ENCODE results near the gene PBX4.

Gene PBX4

DNA sequence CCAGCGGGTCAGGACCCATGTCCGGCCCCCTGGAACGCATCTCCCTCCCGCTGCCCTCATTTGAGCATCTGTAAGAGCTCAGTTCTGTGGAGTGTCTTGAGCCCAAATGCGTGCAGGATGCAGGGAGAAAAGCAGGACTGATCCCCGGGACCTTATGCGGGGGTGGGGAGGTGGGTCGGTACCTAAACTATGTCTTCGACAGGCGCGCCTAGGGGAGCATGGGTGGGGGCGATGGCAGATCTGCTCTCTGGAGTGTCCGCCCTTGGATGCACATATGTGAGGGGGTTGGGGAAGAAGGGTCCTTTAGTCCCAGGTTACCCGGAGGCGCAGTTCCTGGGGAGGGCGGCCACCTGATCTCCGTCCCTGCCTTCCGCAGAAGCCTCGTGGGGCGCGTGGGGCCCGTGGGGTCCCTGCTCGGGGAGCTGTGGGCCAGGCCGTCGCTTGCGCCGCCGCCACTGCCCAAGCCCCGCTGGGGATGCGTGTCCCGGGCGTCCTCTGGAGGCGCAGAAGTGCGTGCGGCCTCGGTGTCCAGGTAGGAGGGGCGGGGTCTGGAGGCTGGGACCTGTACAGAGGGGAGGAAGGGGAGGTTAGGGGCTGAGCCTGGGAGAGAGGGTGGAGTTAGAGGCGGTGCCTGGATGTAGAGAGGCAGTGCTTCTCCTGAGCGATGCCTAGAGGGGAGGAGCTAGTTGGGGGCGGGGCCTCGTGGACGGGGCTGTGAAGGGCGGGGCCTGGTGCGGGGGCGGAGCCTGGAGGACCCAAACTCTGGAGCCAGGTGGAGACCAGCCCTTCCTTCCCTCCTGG lies 77.6 kb downstream of the PBX4 start:
- peak in 7 of 56 donors; percentile 10 to 47 (median 17) for DNase-seq

DNA sequence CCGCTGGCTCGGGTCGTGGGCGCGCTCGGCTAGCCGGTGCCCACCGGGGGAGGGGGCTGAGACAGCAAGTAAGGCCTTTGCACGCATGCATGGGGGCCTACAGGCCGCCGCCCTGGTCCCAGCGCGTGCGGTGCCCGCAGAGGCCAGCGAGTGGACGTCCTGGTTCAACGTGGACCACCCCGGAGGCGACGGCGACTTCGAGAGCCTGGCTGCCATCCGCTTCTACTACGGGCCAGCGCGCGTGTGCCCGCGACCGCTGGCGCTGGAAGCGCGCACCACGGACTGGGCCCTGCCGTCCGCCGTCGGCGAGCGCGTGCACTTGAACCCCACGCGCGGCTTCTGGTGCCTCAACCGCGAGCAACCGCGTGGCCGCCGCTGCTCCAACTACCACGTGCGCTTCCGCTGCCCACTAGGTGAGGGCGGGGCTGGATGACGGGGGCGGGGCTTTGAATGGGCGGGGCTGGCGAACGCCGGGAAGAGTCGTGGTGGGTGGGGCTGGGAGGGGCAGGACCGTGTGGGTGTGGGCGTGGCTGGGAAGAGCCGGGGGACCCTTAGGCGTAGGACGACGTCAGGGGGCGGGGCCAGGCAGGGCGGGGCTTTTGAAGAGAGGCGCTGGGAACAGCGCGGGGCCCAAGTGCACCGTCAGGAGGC lies 78.3 kb downstream of the PBX4 start:
- peak in 20 of 56 donors; percentile 9 to 76 (median 33) for DNase-seq

DNA sequence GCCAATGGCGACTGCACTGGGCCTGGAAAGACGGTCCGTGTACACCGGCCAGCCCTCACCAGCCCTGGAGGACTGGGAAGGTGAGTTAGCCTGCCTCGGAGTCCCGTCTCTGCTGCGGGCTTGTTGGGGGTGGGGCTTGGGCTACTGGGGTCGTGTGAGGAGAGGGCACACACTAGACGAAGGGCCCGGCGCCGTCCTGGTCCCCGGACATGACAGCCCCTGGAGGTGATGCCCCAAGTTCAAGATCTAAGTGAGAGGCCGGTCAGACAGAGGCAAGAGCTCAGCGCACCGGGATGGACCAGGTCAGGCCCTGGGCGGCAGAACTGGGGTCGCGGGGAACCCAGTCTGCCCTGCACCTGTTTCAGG lies 78.8 kb downstream of the PBX4 start:
- DNase-seq: no peak

DNA sequence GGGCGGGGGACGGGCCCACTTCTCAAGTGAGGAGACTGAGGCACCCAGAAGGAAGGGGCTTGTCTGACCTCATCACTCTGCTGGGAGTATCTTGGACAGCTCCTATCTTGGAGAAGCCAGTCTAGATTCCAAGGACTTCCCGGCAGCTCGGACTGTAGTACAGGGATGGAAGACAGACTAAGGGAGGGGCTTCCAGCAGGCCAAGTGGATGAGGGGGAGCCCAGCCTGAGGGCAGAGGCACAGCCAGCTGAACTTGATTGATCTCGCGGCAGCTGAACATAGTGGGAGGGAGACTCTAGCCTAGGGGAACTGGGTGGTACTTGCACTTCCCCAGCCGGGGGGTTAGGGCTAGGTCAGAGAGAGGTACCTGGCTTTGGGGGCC lies 79.7 kb downstream of the PBX4 start:
- no peak for DNase-seq

DNA sequence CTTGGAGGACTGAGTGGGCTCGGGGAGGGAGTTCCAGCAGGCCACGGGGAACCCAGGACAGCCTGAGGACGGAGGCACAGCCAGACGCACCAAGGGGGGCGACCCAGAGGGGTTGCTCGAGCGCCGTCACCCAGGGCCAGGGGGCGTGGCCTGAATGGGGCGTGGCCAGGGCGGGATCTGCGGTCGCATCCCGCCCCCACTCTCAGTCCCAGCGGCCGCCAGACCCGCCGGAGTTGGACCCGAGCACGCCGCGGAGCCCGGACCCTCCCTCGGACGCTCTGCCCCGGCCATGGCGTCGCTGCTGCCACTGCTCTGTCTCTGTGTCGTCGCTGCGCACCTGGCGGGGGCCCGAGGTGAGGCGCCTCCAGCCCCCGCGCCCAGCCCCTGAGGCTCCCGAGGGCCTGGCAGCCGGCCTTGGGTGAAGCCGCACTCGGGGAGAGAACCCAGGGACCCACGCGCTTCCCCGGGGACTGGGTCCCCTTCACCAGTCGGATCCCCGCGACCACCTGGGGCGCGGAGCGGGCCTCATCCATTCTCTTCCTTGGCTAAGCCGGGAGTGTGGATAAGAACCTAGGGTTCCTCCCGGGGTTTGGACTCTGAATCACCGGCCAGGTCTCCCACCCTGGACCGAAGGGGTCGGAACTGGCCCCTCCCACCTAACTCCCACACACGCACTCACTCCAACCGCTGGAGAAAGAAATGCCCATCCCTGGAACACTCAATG lies 80.3 kb downstream of the PBX4 start, which contains the start of gene CILP2:
Gene CILP2, plus strand, starts transcription at position 205 of the 724 bp plus-strand sequence. Its CDS starts 85 bp downstream, at position 290.
- DNase-seq: peak in 6 of 56 donors; percentile 7 to 41 (median 19)

DNA sequence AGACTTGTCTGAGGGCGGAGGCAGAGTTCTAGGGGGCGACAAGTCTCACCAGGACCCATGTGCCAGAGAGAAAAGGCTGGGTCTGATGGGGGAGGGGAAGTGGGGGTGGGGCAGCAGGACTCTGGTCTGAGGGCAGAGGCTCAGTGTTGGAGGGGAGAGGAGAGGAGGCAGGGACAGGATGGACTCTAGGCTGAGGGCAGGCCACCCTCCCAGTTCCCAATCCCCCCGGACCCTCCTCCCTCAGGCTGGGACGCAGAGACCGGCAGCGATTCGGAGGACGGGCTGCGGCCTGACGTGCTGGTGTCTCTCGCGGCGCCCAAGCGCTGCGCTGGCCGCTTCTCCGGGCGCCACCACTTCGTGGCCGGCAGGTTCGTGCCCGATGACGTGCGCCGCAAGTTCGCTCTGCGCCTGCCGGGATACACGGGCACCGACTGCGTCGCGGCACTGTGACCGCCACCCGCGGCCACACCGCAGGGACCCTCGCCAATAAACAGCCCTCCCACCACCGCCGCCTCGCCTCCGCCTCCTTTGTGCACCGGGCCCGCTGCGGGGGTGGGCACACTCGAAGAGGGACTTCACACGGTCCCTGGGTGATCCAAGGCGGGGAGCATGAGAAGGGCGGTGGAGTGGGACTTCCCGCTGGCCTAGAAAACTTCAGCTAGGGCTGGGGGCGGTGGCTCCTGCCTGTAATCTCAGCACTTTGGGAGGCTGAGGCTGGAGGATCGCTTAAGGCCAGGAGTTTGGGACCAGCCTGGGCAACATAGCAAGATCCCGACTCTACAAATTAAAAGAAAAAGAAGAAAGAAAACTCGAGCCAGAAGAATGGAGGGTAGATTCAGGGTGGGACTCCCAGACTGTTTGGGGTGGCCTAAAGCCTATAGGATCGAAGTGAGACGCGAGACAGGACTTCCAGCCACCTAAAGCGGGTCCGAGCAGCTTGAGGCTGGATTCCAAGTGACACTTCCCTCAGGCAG lies 81.1 kb downstream of the PBX4 start:
- DNase-seq: no peak

DNA sequence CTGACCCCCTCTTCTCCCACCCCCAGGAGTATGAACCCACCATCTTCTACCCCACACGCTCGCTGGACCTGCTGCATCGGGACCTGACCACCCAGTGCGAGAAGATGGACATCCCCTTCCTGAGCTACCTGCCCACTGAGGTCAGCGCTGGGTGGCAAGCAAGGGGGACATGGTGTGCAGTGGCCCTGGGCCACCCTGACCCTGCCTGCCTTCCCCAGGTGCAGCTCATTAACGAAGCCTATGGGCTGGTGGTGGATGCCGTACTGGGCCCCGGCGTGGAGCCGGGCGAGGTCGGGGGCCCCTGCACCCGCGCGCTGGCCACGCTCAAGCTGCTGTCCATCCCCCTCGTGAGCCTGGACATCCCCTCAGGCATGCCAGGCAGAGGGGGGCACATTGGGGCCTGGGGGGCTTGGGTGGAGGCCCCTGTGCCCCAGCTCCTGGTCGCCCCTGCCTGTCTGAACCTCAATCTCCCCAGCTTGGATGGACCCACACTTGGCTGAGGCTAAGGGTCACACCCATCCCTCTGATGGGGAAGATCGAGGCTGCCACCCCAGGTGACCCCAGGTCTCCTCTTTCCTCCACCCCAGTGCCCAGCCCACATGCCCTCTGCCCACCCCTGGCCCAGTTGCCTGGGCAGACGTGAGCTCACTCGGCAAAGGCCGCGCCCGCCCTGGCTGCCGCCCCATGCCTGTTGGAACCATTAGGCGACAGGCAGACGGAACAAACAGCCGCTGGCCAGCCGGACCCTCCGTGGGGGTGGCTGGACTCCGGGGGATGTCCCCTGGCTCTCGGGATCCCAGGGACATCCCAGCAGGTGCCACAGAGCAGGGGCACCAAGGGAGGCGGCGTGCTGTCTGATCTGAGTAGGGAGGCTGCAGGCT lies 82.9 kb downstream of the PBX4 start:
- no peak for DNase-seq

DNA sequence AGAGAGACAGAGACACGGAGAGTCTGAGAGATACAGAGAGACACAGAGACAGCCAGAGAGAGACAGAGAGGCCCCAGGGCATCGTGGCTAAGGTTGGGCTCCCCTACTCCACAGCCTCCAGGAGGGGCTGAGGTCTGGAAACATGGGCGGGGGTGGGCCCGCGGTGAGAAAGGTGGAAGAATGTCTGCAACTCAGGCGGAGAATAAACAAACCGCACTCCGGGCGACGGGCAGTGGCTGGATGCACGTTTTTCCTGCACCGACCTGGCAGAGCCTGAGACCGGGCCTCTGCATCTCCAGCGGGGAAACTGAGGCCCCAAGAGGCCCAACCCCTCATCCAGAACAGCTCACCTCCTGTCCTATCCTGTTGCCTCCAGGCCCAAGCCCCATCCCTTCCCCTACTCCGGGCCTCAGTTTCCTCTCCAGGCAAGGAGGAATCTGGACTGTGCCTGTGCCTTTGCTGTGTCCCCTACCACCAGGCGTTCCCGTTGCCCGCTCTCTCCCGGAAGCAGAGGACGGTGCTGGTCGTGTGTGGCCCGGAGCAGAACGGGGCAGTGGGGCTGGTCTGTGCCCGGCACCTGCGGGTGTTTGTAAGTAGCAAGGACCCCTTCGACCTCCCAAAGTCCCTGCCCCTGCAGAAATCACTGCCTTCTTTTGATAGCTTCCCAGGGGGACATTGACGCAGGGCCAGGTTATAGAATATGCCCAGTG lies 83.8 kb downstream of the PBX4 start:
- DNase-seq: no peak

DNA sequence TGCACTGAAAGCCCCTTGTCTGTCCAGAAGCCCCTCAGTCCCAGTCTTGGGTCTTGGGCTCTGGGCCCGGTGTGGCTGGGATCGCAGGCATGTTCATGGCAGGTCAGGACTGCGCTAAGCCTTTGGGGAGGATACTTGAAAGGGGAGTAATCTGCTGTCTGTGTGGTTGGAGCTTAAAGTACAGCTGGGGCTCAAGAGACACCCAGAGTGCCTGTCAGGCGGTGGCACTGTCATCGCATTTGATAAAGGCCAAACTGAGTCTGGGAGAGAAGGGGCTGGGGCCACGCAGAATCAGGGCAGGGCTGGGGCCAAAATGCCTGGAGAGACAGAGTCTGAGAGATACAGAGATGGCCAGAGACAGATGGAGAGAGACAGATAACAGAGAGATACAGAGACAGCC lies 84.6 kb downstream of the PBX4 start:
- no peak for DNase-seq

DNA sequence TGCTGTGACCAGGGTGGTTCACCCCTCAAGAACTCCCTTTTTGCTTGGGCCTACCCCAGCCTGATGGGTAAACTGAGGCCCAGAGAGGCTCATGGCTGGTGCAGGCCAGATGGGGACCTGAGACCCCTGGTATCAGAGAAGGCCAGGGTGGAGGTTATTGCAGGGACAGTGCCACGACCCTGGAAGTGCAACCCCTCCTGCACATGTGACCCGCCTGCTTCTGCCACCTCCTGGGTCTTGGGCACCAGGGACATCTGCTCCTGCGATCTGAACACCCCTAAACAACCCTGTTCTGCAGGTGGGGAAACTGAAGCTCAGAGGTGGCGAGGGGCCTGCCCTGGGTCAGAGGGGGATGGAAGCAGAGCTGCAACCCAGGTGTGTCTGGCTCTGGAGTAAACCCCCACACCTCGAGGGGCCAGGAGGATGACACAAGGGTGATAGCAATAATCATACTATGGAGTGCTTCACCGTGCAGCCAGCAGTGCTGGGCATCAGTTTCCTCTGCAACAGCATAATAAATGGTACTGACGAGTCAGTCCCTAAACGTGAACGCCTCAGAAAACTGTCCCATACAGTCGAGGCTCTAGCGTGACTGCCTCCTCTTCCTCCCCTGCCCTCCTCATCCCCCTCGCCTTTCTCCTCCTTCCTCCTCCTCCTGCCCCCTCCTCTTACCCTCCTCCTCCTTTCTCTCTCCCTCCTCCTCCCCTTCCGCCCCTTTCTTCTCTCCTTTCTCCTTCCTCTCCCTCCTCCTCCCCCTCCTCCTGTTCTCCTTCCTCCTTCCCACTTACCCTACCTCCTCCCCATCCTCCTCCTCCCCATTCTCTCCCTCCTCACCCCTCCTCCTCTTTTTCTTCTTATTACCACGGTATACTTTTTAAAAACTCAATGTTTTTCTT lies 85.4 kb downstream of the PBX4 start:
- DNase-seq: no peak

DNA sequence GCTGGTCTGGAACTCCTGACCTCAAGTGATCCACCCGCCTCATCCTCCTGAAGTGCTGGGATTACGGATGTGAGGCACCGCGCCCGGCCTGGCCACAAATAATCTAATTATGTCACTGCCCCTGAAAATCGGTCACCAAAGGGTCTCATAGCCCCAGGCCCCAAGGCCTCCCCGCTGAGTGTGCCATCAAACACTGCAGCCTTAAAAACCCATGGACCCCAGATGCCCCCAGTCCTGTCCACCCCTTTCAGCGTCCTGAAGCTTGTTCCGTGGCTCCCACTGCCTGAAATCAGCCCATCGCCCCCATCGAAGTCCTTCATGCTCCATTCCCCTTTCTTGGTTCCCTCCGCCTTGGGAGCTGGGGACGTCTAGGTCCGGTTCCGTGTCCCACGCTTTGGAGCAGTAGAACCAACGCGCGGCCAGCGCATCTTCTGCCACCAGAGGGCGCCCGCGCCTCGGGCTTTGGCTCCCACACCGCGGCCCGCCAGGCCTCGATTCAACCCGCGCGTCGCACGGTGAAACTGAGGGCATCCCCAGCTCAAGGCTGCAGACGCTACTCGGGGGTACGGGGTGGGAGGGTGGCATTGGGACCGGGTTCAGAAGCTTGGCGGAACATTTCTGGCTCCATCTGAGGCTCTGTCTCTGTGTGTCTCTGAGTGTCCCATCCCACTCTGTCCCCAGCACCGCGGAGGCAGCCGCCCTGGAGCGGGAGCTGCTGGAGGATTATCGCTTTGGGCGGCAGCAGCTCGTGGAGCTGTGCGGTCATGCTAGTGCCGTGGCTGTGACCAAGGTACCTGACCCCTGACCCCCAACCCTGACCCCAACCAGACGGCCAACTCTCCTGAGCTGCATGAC lies 86.3 kb downstream of the PBX4 start:
- peak in 52 of 56 donors; percentile 10 to 91 (median 58) for DNase-seq

DNA sequence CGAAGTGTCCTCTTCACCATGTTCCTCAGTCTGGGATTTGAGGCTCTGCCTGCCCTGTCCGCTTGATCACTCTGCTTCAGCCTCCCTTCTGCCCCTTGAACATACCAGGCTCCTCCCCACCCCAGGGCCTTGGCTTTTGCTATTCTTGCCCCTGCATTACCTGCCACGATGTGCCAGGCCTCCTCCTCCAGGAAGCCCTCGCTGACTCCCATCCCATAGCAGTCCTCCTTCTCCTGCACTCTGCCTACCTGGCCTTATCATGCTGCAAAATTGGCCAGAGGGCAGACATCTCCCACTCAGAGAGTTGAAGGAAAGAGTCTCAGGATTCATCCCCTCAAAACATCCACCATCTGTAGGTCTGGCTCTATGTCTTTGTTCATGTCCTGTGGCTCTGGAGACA lies 87.6 kb downstream of the PBX4 start:
- DNase-seq: no peak

DNA sequence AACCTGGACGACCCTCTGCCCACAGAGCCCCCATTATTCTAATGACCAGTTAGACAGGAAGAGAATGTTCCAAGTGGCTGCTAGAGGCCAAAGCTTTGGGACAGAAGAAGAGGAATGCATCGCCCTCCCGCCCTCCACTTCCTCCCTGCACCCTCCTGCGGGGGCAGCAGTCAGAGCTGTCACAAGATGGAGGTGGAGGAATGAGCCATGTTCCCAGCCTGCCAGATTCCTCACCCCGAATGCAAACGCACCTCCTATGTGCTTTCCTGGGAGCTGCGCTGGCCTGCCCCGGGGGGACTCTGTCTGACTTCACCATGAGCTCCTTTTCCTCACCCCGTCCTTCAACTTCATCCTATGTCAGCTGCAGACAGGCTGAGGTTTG lies 88.1 kb downstream of the PBX4 start:
- peak in 5 of 56 donors; percentile 5 to 31 (median 16) for DNase-seq

DNA sequence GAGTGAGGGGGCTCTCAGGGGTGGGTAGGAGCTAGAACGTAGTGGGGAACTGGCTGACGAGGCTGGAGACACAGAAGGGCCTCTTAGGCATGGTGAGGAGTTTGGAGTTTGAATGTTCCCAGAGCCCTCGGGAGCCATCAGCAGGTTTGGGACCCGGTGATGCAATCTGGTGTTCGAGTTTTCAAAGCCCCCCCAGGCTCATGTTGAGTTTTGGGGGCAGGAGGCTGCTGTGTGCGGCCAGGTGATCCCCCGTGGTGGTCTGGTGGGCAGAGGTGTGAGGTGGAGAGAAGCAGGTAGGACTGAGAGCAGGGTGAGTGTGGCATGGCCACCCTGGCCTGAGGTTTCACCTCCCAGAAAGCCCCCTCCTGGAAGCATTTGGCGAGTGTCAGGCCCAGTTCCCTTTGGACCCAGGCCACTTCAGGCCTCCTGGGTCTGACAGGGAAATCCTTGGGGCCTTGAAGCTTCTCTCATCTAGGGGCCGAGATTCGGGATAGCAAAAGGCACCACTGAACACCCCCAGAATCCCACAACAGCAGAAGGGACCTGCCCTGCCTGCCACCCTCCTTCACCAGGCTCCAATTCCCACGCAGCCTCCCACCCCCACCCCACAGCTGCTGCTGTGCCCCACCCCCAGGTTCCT lies 88.6 kb downstream of the PBX4 start:
- DNase-seq: no peak

DNA sequence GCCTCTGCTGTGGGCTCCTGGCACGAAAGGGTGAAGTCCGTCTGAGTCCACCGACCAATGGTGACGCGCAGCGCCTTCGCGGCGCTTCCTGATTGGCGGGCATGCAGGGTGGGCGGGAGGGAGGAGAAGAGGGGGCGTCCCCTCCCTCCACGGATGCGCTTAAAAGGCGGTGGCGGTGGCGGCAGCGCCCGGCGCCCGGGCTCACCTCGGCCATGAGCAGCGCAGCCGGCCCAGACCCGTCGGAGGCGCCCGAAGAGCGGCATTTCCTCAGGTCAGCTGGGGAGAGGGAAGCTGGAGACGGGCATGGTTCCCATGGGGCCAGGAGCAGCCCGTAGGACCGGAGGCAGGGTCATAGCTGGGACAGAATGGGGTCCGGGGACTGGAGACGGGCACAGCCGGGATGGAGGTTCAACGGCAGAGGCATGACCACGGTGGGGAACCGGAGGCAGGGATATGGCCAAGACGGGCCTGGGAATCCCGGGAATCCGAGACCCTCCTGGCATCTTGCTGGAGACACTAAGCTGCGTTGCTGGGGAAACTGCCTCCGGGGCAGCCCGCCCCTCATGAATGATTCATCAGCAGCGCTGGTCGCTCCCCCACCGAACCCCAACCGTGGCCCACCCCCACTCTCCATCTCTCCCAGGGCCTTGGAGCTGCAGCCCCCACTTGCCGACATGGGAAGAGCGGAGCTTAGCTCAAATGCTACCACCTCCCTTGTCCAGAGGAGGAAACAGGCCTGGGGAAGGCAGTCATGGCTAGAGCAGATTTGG lies 89.6 kb downstream of the PBX4 start, which contains the start of gene YJEFN3:
Gene YJEFN3, plus strand, starts transcription at position 191 of the 770 bp plus-strand sequence. Its CDS starts 22 bp downstream, at position 213.
- peak in 50 of 56 donors; percentile 12 to 85 (median 56) for DNase-seq

All from amygdala (tissue), 56 donors.